DND-41 (cell line): ENCODE results near the gene FRYL.

Experiments
- EZH2 ChIP-seq: IDR thresholded peaks from 3 replicates; pipeline ENCODE4 v1.6.1; 2012; ENCODE audit warnings: borderline replicate concordance, low read depth, mild to moderate bottlenecking, moderate library complexity, low read length, inconsistent platforms; ENCODE audit not compliant: severe bottlenecking
- TF ChIP-seq, protein P1 (sequence below): IDR thresholded peaks from 2 replicates; pipeline ENCODE4 v1.5.1; 2012; ENCODE audit warnings: borderline replicate concordance, low read length, moderate library complexity, mild to moderate bottlenecking; ENCODE audit not compliant: poor library complexity, severe bottlenecking; ENCODE audit errors: extremely low read depth

DNA sequence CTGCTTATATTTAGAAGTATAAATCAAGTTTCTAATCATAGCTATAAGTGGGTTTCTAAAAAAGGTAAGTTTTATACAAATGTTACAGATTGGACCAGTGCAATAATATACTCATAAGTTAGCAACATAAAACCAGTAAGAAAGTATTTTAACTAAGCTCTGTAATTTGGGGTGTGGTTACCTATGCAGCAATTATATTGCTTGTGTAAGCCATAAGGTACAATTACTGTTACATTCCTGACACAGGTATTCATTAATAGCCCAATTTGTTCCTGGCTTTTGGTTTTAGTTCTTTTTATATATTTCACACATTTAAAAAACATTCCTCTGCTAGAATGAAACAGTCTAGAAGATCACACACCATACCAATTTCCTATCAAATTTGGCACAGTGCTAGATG is 115.1 kb downstream of the FRYL start:
- no peak for TF ChIP-seq EZH2
- TF ChIP-seq, protein P1, sequence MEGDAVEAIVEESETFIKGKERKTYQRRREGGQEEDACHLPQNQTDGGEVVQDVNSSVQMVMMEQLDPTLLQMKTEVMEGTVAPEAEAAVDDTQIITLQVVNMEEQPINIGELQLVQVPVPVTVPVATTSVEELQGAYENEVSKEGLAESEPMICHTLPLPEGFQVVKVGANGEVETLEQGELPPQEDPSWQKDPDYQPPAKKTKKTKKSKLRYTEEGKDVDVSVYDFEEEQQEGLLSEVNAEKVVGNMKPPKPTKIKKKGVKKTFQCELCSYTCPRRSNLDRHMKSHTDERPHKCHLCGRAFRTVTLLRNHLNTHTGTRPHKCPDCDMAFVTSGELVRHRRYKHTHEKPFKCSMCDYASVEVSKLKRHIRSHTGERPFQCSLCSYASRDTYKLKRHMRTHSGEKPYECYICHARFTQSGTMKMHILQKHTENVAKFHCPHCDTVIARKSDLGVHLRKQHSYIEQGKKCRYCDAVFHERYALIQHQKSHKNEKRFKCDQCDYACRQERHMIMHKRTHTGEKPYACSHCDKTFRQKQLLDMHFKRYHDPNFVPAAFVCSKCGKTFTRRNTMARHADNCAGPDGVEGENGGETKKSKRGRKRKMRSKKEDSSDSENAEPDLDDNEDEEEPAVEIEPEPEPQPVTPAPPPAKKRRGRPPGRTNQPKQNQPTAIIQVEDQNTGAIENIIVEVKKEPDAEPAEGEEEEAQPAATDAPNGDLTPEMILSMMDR: no peak
